K562 (cell line): ENCODE measurements around the gene PLAAT4. TPM values are rescaled to one million over a fixed set of nuclear protein-coding genes. Genes with fewer than 3 reads are reported as not detected.

Experiments
- ARID3B ChIP-seq: fragments of 250-450 bp; sonication (Bioruptor Pico); IDR thresholded peaks from 2 replicates; pipeline ENCODE4 v1.4.0; 2020; ENCODE audit warnings: borderline replicate concordance
- ATF3 ChIP-seq, 2 experiments: fragments of 450-650 bp in 1 of 2; sonication (generic) in 1 of 2; formaldehyde crosslinking in 1 of 2; IDR thresholded peaks in 1 of 2; conservative IDR thresholded peaks in 1 of 2; 2 replicates each; pipeline versions ENCODE4 v1.6.1 to v1.8.1; 2016 to 2023; ENCODE audit warnings: mild to moderate bottlenecking in 2 of 2, moderate library complexity in 2 of 2, inconsistent platforms in 1 of 2, missing genetic modification reagents in 1 of 2
- CEBPG ChIP-seq, 3 experiments: fragments of 200-800 bp in 1 of 3; sonication (Bioruptor generic) in 1 of 3; sonication (generic) in 1 of 3; formaldehyde crosslinking in 1 of 3; IDR thresholded peaks in 2 of 3; conservative IDR thresholded peaks in 1 of 3; 2 replicates each; pipeline versions ENCODE4 v1.6.1 to v1.8.0; 2016 to 2022; ENCODE audit warnings: missing compliant biosample characterization in 2 of 3, missing genetic modification characterization in 2 of 3, mild to moderate bottlenecking in 1 of 3, missing genetic modification reagents in 1 of 3
- FOXK2 ChIP-seq, 2 experiments: fragments of 450-650 bp; IDR thresholded peaks in 1 of 2; conservative IDR thresholded peaks in 1 of 2; 2 replicates each; pipeline ENCODE4 v1.6.1; 2016; ENCODE audit warnings: low read depth in 2 of 2, mild to moderate bottlenecking in 1 of 2
- NEUROD1 ChIP-seq: fragments of 150-350 bp; IDR thresholded peaks from 2 replicates; pipeline ENCODE4 v1.6.1; 2014; ENCODE audit warnings: borderline replicate concordance, low read length, low read depth; ENCODE audit not compliant: partially characterized antibody
- NKRF ChIP-seq: fragments of 450-650 bp; IDR thresholded peaks from 2 replicates; pipeline ENCODE4 v1.6.1; 2016; ENCODE audit warnings: borderline replicate concordance
- STAT5B ChIP-seq: fragments of 250-450 bp; sonication (Bioruptor Pico); IDR thresholded peaks from 2 replicates; pipeline ENCODE4 v1.8.0; 2021; ENCODE audit warnings: mild to moderate bottlenecking, inconsistent platforms
- U2AF1 ChIP-seq: fragments of 200-400 bp; formaldehyde crosslinking; optimal IDR thresholded peaks from 2 replicates; pipeline ENCODE3; 2017; ENCODE audit warnings: mild to moderate bottlenecking, low read depth, low read length, moderate library complexity
- ZNF232 ChIP-seq: sonication (generic); formaldehyde crosslinking; IDR thresholded peaks from 2 replicates; pipeline ENCODE4 v1.8.0; 2022; ENCODE audit warnings: mild to moderate bottlenecking, missing genetic modification reagents
- ZNF407 ChIP-seq: fragments of 450-650 bp; IDR thresholded peaks from 2 replicates; pipeline ENCODE4 v1.6.1; 2016; ENCODE audit warnings: low read depth
- ZNF76 ChIP-seq: fragments of 250-450 bp; sonication (Bioruptor Pico); IDR thresholded peaks from 2 replicates; pipeline ENCODE4 v1.4.0; 2020; ENCODE audit warnings: mild to moderate bottlenecking, moderate library complexity, borderline replicate concordance
- ZZZ3 ChIP-seq: fragments of 450-650 bp; IDR thresholded peaks from 2 replicates; pipeline ENCODE4 v1.6.1; 2016; ENCODE audit warnings: antibody characterized with exemption, mild to moderate bottlenecking, moderate library complexity
- polyA plus RNA-seq, 8 experiments: library from polyadenylated mRNA; depleted of rRNA in 4 of 8; stranded (reverse) in 5 of 8; unstranded in 3 of 8; fragments of >200 nt; fragmentation: Nextera tagmentation in 2 of 8; fragmentation: Illumina TruSeq in 1 of 8; extraction: Ambion mirVana in 2 of 8; extraction: Trizol in 1 of 8; gene quantifications; 2 replicates each; pipeline versions ENCODE4 v1.2.1 to v1.2.3, GENCODE V29; 2011 to 2014; ENCODE audit warnings: inconsistent platforms in 1 of 8, missing spikeins in 1 of 8
- total RNA-seq, 7 experiments: library from RNA; depleted of rRNA in 6 of 7; stranded (reverse); fragments of >200 nt in 6 of 7; fragmentation: Illumina TruSeq in 2 of 7; extraction: Trizol in 2 of 7; gene quantifications; 2 replicates each; pipeline versions ENCODE4 v1.2.1 to v1.2.3, GENCODE V29; 2011 to 2021; ENCODE audit warnings: low replicate concordance in 1 of 7

Gene PLAAT4
- total and polyA plus RNA-seq, 9 of the 15 experiments (the other 6 are each of a cell fraction or from before 2014, with no cell fraction given): 0.54 to 3.0 (median 1.3) TPM; not detected in 1

GRCh38 chr11:63567044-63567840 lies 30.6 kb downstream of the PLAAT4 start (continued):
- TF ChIP-seq U2AF1: no peak
- no peak for TF ChIP-seq ARID3B
- peak; percentile 86 for TF ChIP-seq ATF3 (IDR thresholded peaks at IDR 0.05)
- no peak for TF ChIP-seq ATF3 (CRISPR knock-in tag; conservative IDR thresholded peaks at IDR 0.05)
- TF ChIP-seq ZNF232 (CRISPR knock-in tag): no peak
- TF ChIP-seq STAT5B (CRISPR knock-in tag): no peak
- no peak for TF ChIP-seq ZNF76 (CRISPR knock-in tag)
- TF ChIP-seq FOXK2 (conservative IDR thresholded peaks at IDR 0.05 in 1 of 2, IDR thresholded peaks at IDR 0.05 in 1 of 2; ENCODE audit: low read depth in 2 of 2): peak; percentile 58 to 86
- no peak for TF ChIP-seq ZZZ3
- TF ChIP-seq NKRF: peak; percentile 42; the same call in 1 of the 2 replicates
- peak; percentile 51 for TF ChIP-seq NEUROD1
- no peak for TF ChIP-seq ZNF407
- no peak for TF ChIP-seq CEBPG (CRISPR knock-in tag; IDR thresholded peaks at IDR 0.05)
- TF ChIP-seq CEBPG (tag; conservative IDR thresholded peaks at IDR 0.05 in 1 of 2, IDR thresholded peaks at IDR 0.05 in 1 of 2): peak in 1 of 2 experiments; percentile 56; a peak in 3 of 4 replicates
